H9 (cell line): ENCODE results near the gene CTSA. TPM values are rescaled to one million over a fixed set of nuclear protein-coding genes. Genes with fewer than 3 reads are reported as not detected.

ENCODE experiments used
- DNase-seq: peaks from one replicate; pipeline ENCODE4 v3.0.0-alpha.2; 2017
- H2AFZ ChIP-seq: one replicate; pipeline ENCODE4 v1.6.1; 2013; ENCODE audit warnings: mild to moderate bottlenecking, low read length, control low read depth, moderate library complexity
- H2AK5ac ChIP-seq: 2 replicates; pipeline ENCODE4 v1.6.1; 2013; ENCODE audit warnings: low read length, control low read depth, mixed read lengths; ENCODE audit not compliant: insufficient read length
- H2BK120ac ChIP-seq: one replicate; pipeline ENCODE4 v1.6.1; 2013; ENCODE audit warnings: low read depth, mild to moderate bottlenecking, low read length, control low read depth, inconsistent platforms; ENCODE audit not compliant: poor library complexity, severe bottlenecking
- H2BK12ac ChIP-seq: 2 replicates; pipeline ENCODE4 v1.6.1; 2013; ENCODE audit warnings: low read length, control low read depth, mixed read lengths, low read depth; ENCODE audit not compliant: insufficient read length
- H2BK15ac ChIP-seq: 2 replicates; pipeline ENCODE4 v1.6.1; 2013; ENCODE audit warnings: low read depth, low read length, control low read depth
- H2BK20ac ChIP-seq: one replicate; pipeline ENCODE4 v1.6.1; 2013; ENCODE audit warnings: low read depth, mild to moderate bottlenecking, low read length, control low read depth, inconsistent platforms; ENCODE audit not compliant: poor library complexity, severe bottlenecking
- H2BK5ac ChIP-seq: 2 replicates; pipeline ENCODE4 v1.6.1; 2013; ENCODE audit warnings: low read length, control low read depth, mixed read lengths; ENCODE audit not compliant: insufficient read length
- H3K14ac ChIP-seq: 2 replicates; pipeline ENCODE4 v1.6.1; 2013; ENCODE audit warnings: low read length, control low read depth; ENCODE audit not compliant: insufficient read depth
- H3K18ac ChIP-seq: 2 replicates; pipeline ENCODE4 v1.6.1; 2013; ENCODE audit warnings: low read depth, mild to moderate bottlenecking, mixed read lengths, low read length, control low read depth; ENCODE audit not compliant: insufficient read length
- H3K23ac ChIP-seq: 2 replicates; pipeline ENCODE4 v1.6.1; 2013; ENCODE audit warnings: low read length, control low read depth, mixed read lengths, low read depth; ENCODE audit not compliant: insufficient read length
- H3K23me2 ChIP-seq: 2 replicates; pipeline ENCODE4 v1.6.1; 2013; ENCODE audit warnings: low read depth, mild to moderate bottlenecking, mixed read lengths, low read length, control low read depth; ENCODE audit not compliant: insufficient read length, poor library complexity, severe bottlenecking
- H3K27ac ChIP-seq: 2 replicates; pipeline ENCODE4 v1.5.1; 2013; ENCODE audit warnings: low read length, control low read depth, mixed read lengths, low read depth; ENCODE audit not compliant: insufficient read length
- H3K27me3 ChIP-seq: 2 replicates; pipeline ENCODE4 v1.6.1; 2013; ENCODE audit warnings: low read length, control low read depth, inconsistent platforms; ENCODE audit not compliant: insufficient read depth
- H3K4ac ChIP-seq: 2 replicates; pipeline ENCODE4 v1.6.1; 2013; ENCODE audit warnings: low read depth, mild to moderate bottlenecking, control low read depth, inconsistent platforms, low read length, moderate library complexity
- H3K4me1 ChIP-seq: 2 replicates; pipeline ENCODE4 v1.6.1; 2013; ENCODE audit warnings: low read length, control low read depth, inconsistent platforms; ENCODE audit not compliant: insufficient read depth
- H3K4me2 ChIP-seq: 2 replicates; pipeline ENCODE4 v1.6.1; 2013; ENCODE audit warnings: low read length, control low read depth, mixed read lengths; ENCODE audit not compliant: insufficient read length, insufficient read depth
- H3K56ac ChIP-seq: 2 replicates; pipeline ENCODE4 v1.6.1; 2013; ENCODE audit warnings: low read depth, mild to moderate bottlenecking, mixed read lengths, low read length, control low read depth; ENCODE audit not compliant: insufficient read length
- H3K79me1 ChIP-seq: 2 replicates; pipeline ENCODE4 v1.6.1; 2013; ENCODE audit warnings: low read depth, mild to moderate bottlenecking, moderate library complexity, low read length, control low read depth, inconsistent platforms; ENCODE audit not compliant: insufficient read depth, poor library complexity, severe bottlenecking
- H3K79me2 ChIP-seq: 2 replicates; pipeline ENCODE4 v1.6.1; 2013; ENCODE audit warnings: low read length, control low read depth, inconsistent platforms; ENCODE audit not compliant: insufficient read depth
- H3K9ac ChIP-seq: 2 replicates; pipeline ENCODE4 v1.6.1; 2013; ENCODE audit warnings: low read length, control low read depth, mixed read lengths; ENCODE audit not compliant: insufficient read length; ENCODE audit errors: extremely low read depth
- H3K9me3 ChIP-seq: one replicate; pipeline ENCODE4 v1.6.1; 2013; ENCODE audit warnings: low read depth, low read length, inconsistent platforms; ENCODE audit not compliant: control insufficient read depth
- H3T11ph ChIP-seq: one replicate; pipeline ENCODE4 v1.6.1; 2013; ENCODE audit warnings: mild to moderate bottlenecking, low read length, control low read depth, inconsistent platforms
- H4K20me1 ChIP-seq: one replicate; pipeline ENCODE4 v1.6.1; 2013; ENCODE audit not compliant: control insufficient read depth, insufficient read length, insufficient read depth
- H4K5ac ChIP-seq: 2 replicates; pipeline ENCODE4 v1.6.1; 2013; ENCODE audit warnings: low read depth, mild to moderate bottlenecking, mixed read lengths, low read length, control low read depth; ENCODE audit not compliant: insufficient read length
- H4K8ac ChIP-seq: replicated peaks from 2 replicates; pipeline ENCODE4 v1.6.1; 2013; ENCODE audit warnings: low read length, control low read depth, mixed read lengths, low read depth; ENCODE audit not compliant: insufficient read length
- H4K91ac ChIP-seq: 2 replicates; pipeline ENCODE4 v1.6.1; 2013; ENCODE audit warnings: low read depth, mild to moderate bottlenecking, moderate library complexity, mixed read lengths, low read length, control low read depth; ENCODE audit not compliant: insufficient read length
- H3K27ac Mint-ChIP-seq, 3 experiments: 2 replicates in 2 of 3; 3 replicates in 1 of 3; pipeline ENCODE4 v1.8.0; 2020 to 2021; ENCODE audit warnings: mixed read lengths in 3 of 3, mild to moderate bottlenecking in 1 of 3, moderate library complexity in 1 of 3
- H3K27me3 Mint-ChIP-seq: 2 replicates; pipeline ENCODE4 v1.8.0; 2021; ENCODE audit warnings: low read depth, mild to moderate bottlenecking, moderate library complexity, mixed read lengths
- H3K36me3 Mint-ChIP-seq, 3 experiments: 2 replicates in 2 of 3; 3 replicates in 1 of 3; pipeline ENCODE4 v1.8.0; 2020 to 2021; ENCODE audit warnings: low read depth in 3 of 3, mixed read lengths in 3 of 3; ENCODE audit not compliant: insufficient read depth in 1 of 3
- H3K4me1 Mint-ChIP-seq, 2 experiments: 2 replicates each; pipeline ENCODE4 v1.8.0; 2020; ENCODE audit warnings: mixed read lengths in 2 of 2
- H3K4me3 Mint-ChIP-seq, 2 experiments: 2 replicates in 1 of 2; 3 replicates in 1 of 2; pipeline ENCODE4 v1.8.0; 2020 to 2021; ENCODE audit warnings: mild to moderate bottlenecking in 2 of 2, mixed read lengths in 2 of 2, moderate library complexity in 1 of 2
- H3K9me3 Mint-ChIP-seq, 2 experiments: 2 replicates in 1 of 2; 3 replicates in 1 of 2; pipeline ENCODE4 v1.8.0; 2020; ENCODE audit warnings: mild to moderate bottlenecking in 2 of 2, mixed read lengths in 2 of 2, moderate library complexity in 1 of 2
- CTCF ChIP-seq: fragments of 200-600 bp; sonication (generic); conservative IDR thresholded peaks from 3 replicates; pipeline ENCODE4 v1.8.0; 2021; ENCODE audit warnings: antibody characterized with exemption, mild to moderate bottlenecking
- WGBS: extraction: QIAGEN DNeasy Blood & Tissue Kit; methylation state at CpG from one replicate; pipeline ENCODE4 v1.1.7; 2013; ENCODE audit warnings: missing lambda C conversion rate, low lambda C conversion rate, mixed read lengths; ENCODE audit not compliant: insufficient read length; ENCODE audit errors: extremely low coverage; 5-methylcytosine and 5-hydroxymethylcytosine counted together
- total RNA-seq: library from RNA; stranded (reverse); gene quantifications from 2 replicates; pipeline ENCODE4 v1.2.1, GENCODE V29; 2021

CTSA gene
- total RNA-seq, 1 experiment from 2014 or later = 64.4 TPM

- Histone ChIP-seq H4K5ac (no peak overlapping the region), H3K56ac (no peak overlapping the region), H3K79me2 (no peaks in the 10 kb centered on the region), H2BK12ac (no peak overlapping the region), H2BK120ac (no peak overlapping the region), H3K14ac (no peak overlapping the region), H3T11ph (no peak overlapping the region), H3K4ac (no peak overlapping the region), H3K79me1 (no peaks in the 10 kb centered on the region), H3K23me2 (no peaks in the 10 kb centered on the region), H2BK15ac (no peak overlapping the region), H4K8ac (no peak overlapping the region), H2BK20ac (no peak overlapping the region), H3K9me3 (no peaks in the 10 kb centered on the region), H3K9ac (no peak overlapping the region), H3K4me2 (no peak overlapping the region), H2BK5ac (no peak overlapping the region), H4K91ac (no peak overlapping the region), H3K27me3 (no peaks in the 10 kb centered on the region), H3K27ac (no peak overlapping the region), H4K20me1 (peaks cover 2% of the 10 kb centered on the region), H2AFZ (no peak overlapping the region), H3K23ac (no peak overlapping the region), H3K4me1 (no peaks in the 10 kb centered on the region), H3K18ac (no peak overlapping the region), H2AK5ac (no peak overlapping the region)
- no peak; the same call in 2 of the 3 replicates for TF ChIP-seq CTCF
- H3K27me3 Mint-ChIP-seq = no peaks in the 10 kb centered on the region; the same call in 1 of the 2 replicates
- no peaks in the 10 kb centered on the region for H3K4me1 Mint-ChIP-seq
- no CpG with 5 or more reads among the region's 19 CpGs for WGBS
- H3K4me3 Mint-ChIP-seq = no peak overlapping the region
- peak overlapping the region in 2 of 3 experiments; percentile 11 to 23; a peak in 1 of 7 replicates for H3K27ac Mint-ChIP-seq
- no peaks in the 10 kb centered on the region for H3K9me3 Mint-ChIP-seq
- H3K36me3 Mint-ChIP-seq = peaks cover 26 to 69% (median 61%) of the 10 kb centered on the region in 3 experiments; a peak in 6 of 7 replicates
- DNase-seq = no peak
These were observed 54.0 kb downstream of the CTSA start for GRCh38 chr20:45944965-45945677.
